GM10266 (cell line): ENCODE data around the gene GZMB.
A peak's percentile ranks its signal among the peaks of the same experiment; 100 is the strongest.

ENCODE experiments used
- DNase-seq: peaks from one replicate; pipeline ENCODE4 v3.0.0; 2012; ENCODE audit errors: extremely low spot score
- CTCF ChIP-seq: IDR thresholded peaks from 2 replicates; pipeline ENCODE4 v1.5.1; 2012; ENCODE audit warnings: mild to moderate bottlenecking, low read depth; ENCODE audit not compliant: control insufficient read depth, insufficient read depth; ENCODE audit errors: missing control alignments

The GZMB gene

GRCh38 chr14:24609655-24610344, 24.2 kb downstream of the GZMB start, which contains the start of gene GZMH:
GZMH (minus strand) TSS chr14:24609685; CDS start chr14:24609613, 72 bp downstream.
- TF ChIP-seq CTCF, result no peak
- DNase-seq, result no peak

DNA sequence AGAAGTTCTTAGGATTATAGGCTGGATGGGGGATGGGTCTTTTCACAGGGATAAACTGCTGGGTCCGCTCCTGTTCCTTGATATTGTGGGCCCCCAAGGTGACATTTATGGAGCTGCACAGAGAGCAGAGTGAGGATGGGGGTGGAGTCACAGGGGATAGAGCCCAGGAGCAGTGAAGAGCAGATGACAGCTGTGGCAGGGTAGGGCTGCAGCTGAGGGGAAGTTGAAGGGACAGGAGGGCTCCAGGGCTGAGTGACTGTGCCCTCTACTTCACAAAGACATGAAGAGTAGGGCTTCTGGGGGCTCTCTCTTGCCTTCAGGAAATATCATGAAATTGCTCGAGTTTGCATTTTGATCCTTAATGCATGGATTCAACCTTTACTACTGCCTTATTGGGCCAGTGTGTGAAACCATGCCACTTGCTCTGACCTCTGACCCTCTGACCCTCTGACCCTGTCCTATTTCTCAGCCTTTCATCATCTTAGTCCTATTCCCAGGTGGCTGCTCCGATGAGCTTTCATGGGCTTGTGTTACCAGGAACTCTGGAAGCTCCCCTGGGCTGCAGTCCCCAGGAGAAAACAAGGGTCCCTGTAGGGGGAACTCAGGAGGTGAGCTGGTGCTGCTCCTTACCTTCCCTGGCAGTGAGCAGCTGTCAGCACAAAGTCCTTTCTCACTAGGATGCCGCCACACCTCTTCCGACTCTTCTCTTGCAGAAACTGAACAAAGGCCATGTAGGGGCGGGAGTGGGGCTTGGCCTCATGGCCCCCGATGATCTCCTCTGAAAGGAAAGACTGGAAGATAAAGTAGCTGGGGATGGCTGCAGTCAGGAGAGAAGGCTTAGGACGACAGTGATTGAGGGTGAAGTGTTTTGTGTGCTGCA, 26.1 kb downstream of the GZMB start:
- DNase-seq, result no peak
- TF ChIP-seq CTCF, result no peak

DNA sequence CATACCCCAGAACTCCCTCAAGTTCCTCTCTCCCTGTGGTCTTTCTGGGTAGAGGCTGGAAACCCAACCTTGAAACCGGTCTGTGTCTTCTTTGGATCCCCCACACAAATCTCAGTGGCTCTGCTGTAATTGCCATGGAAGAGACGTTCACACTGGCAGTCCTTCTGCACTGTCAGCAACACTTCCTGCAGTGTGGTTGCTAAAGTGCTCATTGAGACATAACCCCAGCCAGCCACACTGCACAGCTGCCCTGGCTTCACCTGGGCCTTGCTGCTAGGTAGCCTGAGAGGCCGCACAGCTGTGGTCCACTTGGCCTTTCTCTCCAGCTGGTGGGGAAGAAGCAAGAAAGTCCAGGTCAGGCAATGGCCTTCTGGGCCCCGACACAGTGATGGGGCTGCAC, 26.9 kb downstream of the GZMB start:
- no peak for TF ChIP-seq CTCF
- DNase-seq, result no peak

DNA sequence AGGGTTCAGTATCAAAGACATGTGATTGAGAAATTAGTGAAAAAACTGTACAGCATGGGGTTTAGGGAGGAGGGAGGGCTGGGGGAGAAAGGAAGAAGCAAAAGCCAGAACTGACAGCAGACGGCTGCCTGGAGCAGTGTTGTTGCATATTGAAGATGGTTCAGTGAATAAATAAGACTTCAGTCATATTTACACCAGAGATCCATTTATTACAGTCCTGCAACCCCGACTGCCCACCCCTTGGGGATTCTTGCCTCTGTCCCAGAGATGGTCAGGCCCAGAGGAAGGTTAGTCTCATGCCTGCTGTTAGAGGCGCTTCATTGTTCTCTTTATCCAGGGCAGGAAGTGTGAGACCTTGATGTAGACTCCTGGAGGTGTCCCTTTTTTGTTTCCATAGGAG, 27.7 kb downstream of the GZMB start:
- no peak for TF ChIP-seq CTCF
- no peak for DNase-seq

GRCh38 chr14:24605435-24606190, 28.4 kb downstream of the GZMB start:
- peak; percentile 92 for TF ChIP-seq CTCF
- DNase-seq, result peak; percentile 75

DNA sequence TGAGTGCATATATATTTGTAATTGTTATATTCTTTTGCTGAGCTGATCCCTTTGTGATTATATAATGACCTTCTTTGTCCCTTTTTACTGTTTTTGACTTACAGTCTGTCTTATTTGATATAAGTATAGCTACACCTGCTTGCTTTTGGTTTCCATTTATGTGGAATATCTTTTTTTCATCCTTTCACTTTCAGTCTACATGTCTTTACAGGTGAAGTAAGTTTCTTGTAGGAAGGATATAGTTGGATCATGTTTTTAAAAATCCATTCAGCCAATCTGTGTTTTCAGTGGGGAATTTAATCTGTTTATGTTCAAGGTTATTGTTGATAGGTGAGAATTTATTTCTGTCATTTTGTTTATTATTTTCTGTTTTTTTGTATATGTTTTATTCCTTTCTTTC, 36.6 kb downstream of the GZMB start:
- TF ChIP-seq CTCF, result no peak
- DNase-seq, result no peak
